Panc1 (cell line): ENCODE measurements around the gene TMC7.

Experiments used
- POLR2AphosphoS5 ChIP-seq: IDR thresholded peaks from 2 replicates; pipeline ENCODE4 v1.6.1; 2012; ENCODE audit warnings: mild to moderate bottlenecking, low read depth, low read length, moderate library complexity
- TCF7L2 ChIP-seq: IDR thresholded peaks from 2 replicates; pipeline ENCODE4 v1.6.1; 2011; ENCODE audit warnings: mild to moderate bottlenecking, low read depth, low read length, inconsistent platforms
- TF ChIP-seq, protein P1 (sequence below): fragments of 450-650 bp; IDR thresholded peaks from 2 replicates; pipeline ENCODE4 v1.5.1; 2017; ENCODE audit warnings: mild to moderate bottlenecking

DNA sequence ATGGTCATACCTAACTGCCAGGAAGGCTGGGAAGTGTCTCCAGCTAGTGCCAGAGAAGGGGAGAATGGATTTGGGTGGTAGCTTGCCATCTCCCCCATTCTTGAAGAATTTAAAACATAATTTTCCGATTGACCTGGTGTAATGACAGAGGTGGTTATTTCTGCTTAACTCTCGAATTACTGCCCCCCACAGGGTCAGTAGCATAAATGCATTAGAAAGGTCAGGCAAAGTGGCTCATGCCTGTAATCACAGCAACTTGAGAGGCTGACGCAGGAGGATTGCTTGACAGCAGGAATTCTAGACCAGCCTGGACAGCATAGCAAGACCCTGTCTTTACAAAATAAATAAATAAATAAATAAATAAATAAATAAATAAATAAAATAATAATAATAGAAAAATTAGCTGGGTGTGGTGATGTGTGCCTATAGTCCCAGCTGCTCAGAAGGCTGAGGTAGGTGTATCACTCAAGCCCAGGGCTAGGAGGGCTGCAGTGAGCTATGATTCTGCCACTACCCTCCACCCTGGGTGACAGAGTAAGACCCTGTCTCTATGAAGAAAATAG is 27.5 kb downstream of the TMC7 start:
- TF ChIP-seq, protein P1, sequence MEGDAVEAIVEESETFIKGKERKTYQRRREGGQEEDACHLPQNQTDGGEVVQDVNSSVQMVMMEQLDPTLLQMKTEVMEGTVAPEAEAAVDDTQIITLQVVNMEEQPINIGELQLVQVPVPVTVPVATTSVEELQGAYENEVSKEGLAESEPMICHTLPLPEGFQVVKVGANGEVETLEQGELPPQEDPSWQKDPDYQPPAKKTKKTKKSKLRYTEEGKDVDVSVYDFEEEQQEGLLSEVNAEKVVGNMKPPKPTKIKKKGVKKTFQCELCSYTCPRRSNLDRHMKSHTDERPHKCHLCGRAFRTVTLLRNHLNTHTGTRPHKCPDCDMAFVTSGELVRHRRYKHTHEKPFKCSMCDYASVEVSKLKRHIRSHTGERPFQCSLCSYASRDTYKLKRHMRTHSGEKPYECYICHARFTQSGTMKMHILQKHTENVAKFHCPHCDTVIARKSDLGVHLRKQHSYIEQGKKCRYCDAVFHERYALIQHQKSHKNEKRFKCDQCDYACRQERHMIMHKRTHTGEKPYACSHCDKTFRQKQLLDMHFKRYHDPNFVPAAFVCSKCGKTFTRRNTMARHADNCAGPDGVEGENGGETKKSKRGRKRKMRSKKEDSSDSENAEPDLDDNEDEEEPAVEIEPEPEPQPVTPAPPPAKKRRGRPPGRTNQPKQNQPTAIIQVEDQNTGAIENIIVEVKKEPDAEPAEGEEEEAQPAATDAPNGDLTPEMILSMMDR = no peak
- no peak for TF ChIP-seq POLR2AphosphoS5
- no peak for TF ChIP-seq TCF7L2
